Body of pancreas (tissue), 4 donors: Measurements from ENCODE around the gene ABCA1.

Experiments
- CTCF ChIP-seq, 7 experiments: fragments of 450-650 bp in 4 of 7; fragments of 200-600 bp in 3 of 7; sonication (generic) in 3 of 7; IDR thresholded peaks; one replicate each; pipeline ENCODE4 v1.5.1; 2016 to 2019; ENCODE audit warnings: antibody characterized with exemption in 7 of 7
- POLR2A ChIP-seq, 3 donors: fragments of 450-650 bp; IDR thresholded peaks; one replicate each; pipeline ENCODE4 v1.6.1; 2016; ENCODE audit warnings: antibody characterized with exemption in 3 of 3, mild to moderate bottlenecking in 2 of 3

- TF ChIP-seq POLR2A (IDR thresholded peaks at IDR 0.05) (no peak), CTCF (IDR thresholded peaks at IDR 0.05) (no peak)
Measured at GRCh38 chr9:104963076-104963475, 35.1 kb upstream of the ABCA1 start.
